ENCODE data around the gene RAMAC.

Gene RAMAC

DNA sequence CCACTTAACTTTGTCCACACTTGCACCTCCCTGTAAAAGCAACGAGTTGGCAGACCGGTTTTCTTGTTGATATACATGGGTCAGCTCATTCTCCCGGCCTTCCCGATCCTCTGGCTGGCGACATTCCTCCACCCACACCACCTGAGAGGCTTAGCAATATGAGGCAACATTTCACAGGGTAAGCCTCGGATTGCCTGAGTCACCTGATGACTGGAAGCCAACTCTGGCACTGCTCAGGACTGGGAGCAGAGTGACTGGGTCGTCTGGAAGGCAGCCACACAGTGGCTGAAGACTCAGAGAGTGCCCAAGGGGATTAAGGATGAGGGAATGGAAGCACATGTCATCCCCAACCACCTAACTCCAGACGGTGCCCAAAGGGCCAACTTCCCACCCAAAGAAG is 43.3 kb upstream of the RAMAC start:
- Histone ChIP-seq H3K4me1 (ENCODE audit: low read length) (0 out of 2 replicates have a peak, but pooled peaks cover 3% of the 10 kb centered on the region), H2AFZ (ENCODE audit: low read depth, low read length) (no peak overlapping the region), H3K9me3 (ENCODE audit: insufficient read depth, low read length) (no peaks in the 10 kb centered on the region), H3K79me2 (ENCODE audit: low read length) (no peaks in the 10 kb centered on the region), H3K36me3 (replicated peaks; ENCODE audit: low read depth, low read length) (no peaks in the 10 kb centered on the region), H3K4me3 (ENCODE audit: low read length) (no peak overlapping the region), H4K20me1 (ENCODE audit: insufficient read depth, low read length) (peaks cover 24% of the 10 kb centered on the region; the same call in 1 of the 2 replicates), H3K9ac (ENCODE audit: low read length) (no peak overlapping the region), H3K4me2 (ENCODE audit: low read length) (no peak overlapping the region), H3K27ac (ENCODE audit: low read length) (no peak overlapping the region), H3K27me3 (ENCODE audit: low read depth, low read length) (0 out of 2 replicates have a peak, but pooled peaks cover 2% of the 10 kb centered on the region)
- no peak for TF ChIP-seq EZH2phosphoT487 (IDR thresholded peaks at IDR 0.05; ENCODE audit: low read depth)
- TF ChIP-seq, protein P1, sequence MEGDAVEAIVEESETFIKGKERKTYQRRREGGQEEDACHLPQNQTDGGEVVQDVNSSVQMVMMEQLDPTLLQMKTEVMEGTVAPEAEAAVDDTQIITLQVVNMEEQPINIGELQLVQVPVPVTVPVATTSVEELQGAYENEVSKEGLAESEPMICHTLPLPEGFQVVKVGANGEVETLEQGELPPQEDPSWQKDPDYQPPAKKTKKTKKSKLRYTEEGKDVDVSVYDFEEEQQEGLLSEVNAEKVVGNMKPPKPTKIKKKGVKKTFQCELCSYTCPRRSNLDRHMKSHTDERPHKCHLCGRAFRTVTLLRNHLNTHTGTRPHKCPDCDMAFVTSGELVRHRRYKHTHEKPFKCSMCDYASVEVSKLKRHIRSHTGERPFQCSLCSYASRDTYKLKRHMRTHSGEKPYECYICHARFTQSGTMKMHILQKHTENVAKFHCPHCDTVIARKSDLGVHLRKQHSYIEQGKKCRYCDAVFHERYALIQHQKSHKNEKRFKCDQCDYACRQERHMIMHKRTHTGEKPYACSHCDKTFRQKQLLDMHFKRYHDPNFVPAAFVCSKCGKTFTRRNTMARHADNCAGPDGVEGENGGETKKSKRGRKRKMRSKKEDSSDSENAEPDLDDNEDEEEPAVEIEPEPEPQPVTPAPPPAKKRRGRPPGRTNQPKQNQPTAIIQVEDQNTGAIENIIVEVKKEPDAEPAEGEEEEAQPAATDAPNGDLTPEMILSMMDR (IDR thresholded peaks at IDR 0.05; ENCODE audit: low read depth, low read length) = no peak

- Histone ChIP-seq H4K20me1 (ENCODE audit: insufficient read depth, low read length) (peaks cover 24% of the 10 kb centered on the region; the same call in 1 of the 2 replicates), H3K4me3 (ENCODE audit: low read length) (no peak overlapping the region), H3K36me3 (replicated peaks; ENCODE audit: low read depth, low read length) (no peaks in the 10 kb centered on the region), H3K4me1 (ENCODE audit: low read length) (0 out of 2 replicates have a peak, but pooled peaks cover 3% of the 10 kb centered on the region), H3K27ac (ENCODE audit: low read length) (no peak overlapping the region), H3K9me3 (ENCODE audit: insufficient read depth, low read length) (no peaks in the 10 kb centered on the region), H3K9ac (ENCODE audit: low read length) (no peak overlapping the region), H3K79me2 (ENCODE audit: low read length) (no peaks in the 10 kb centered on the region), H3K27me3 (ENCODE audit: low read depth, low read length) (0 out of 2 replicates have a peak, but pooled peaks cover 2% of the 10 kb centered on the region), H2AFZ (ENCODE audit: low read depth, low read length) (no peak overlapping the region), H3K4me2 (ENCODE audit: low read length) (no peak overlapping the region)
- TF ChIP-seq, protein P1 (IDR thresholded peaks at IDR 0.05; ENCODE audit: low read depth, low read length) = no peak
- TF ChIP-seq EZH2phosphoT487 (IDR thresholded peaks at IDR 0.05; ENCODE audit: low read depth) = no peak
These were observed 42.8 kb upstream of the RAMAC start for GRCh38 chr15:82943176-82943575.

DNA sequence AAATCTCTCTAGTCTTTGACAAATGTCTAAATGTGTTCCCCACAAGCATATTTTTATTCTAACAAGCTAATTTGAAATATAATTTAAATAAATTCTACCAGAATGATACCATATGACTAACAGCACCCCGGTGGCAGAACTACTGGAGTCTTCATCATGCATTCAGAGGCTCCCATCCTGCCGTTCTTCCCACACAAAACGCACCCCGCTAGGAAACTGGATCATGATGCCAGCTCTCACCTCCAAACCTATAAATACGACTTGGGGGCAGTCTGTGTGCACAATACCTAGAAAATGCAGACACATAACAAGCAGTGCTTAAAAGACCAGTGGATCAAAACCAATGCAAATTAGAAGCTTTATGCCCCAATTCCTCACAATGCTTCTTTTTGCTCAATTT is 42.0 kb upstream of the RAMAC start:
- H3K9me3 ChIP-seq (ENCODE audit: insufficient read depth, low read length) = no peaks in the 10 kb centered on the region
- no peak overlapping the region for H3K27ac ChIP-seq (ENCODE audit: low read length)
- no peak overlapping the region for H3K4me2 ChIP-seq (ENCODE audit: low read length)
- TF ChIP-seq, protein P1 (IDR thresholded peaks at IDR 0.05; ENCODE audit: low read depth, low read length) = no peak
- no peak for TF ChIP-seq EZH2phosphoT487 (IDR thresholded peaks at IDR 0.05; ENCODE audit: low read depth)
- no peak overlapping the region for H2AFZ ChIP-seq (ENCODE audit: low read depth, low read length)
- H3K79me2 ChIP-seq (ENCODE audit: low read length) = no peaks in the 10 kb centered on the region
- no peak overlapping the region for H3K4me3 ChIP-seq (ENCODE audit: low read length)
- H3K9ac ChIP-seq (ENCODE audit: low read length) = no peak overlapping the region
- H3K4me1 ChIP-seq (ENCODE audit: low read length) = 0 out of 2 replicates have a peak, but pooled peaks cover 3% of the 10 kb centered on the region
- peaks cover 19% of the 10 kb centered on the region; the same call in 1 of the 2 replicates for H4K20me1 ChIP-seq (ENCODE audit: insufficient read depth, low read length)
- H3K36me3 ChIP-seq (replicated peaks; ENCODE audit: low read depth, low read length) = no peaks in the 10 kb centered on the region
- H3K27me3 ChIP-seq (ENCODE audit: low read depth, low read length) = peaks cover 7% of the 10 kb centered on the region; the same call in 1 of the 2 replicates

DNA sequence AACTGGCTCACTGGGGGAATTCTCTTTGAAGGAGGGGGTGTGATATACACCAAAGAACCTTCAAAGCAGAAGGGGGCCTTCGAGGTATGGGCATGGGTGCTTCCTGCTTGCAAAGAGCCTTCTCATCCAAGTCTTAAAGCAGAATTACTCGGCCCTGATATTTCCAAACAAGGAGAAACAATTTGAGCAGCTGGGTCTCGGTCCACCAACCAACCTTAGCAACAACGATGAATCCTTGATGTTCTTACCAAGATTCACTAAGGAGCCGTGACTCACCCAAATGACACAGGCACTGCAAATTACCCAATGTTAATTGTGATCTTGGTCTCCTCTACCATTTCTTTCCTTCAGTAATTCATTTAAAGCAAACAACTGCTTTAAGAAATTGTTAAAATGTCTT is 41.2 kb upstream of the RAMAC start:
- H3K4me1 ChIP-seq (ENCODE audit: low read length) = peaks cover 6% of the 10 kb centered on the region
- no peak overlapping the region for H3K9ac ChIP-seq (ENCODE audit: low read length)
- H3K9me3 ChIP-seq (ENCODE audit: insufficient read depth, low read length) = no peaks in the 10 kb centered on the region
- peaks cover 21% of the 10 kb centered on the region for H4K20me1 ChIP-seq (ENCODE audit: insufficient read depth, low read length)
- no peak overlapping the region for H2AFZ ChIP-seq (ENCODE audit: low read depth, low read length)
- H3K79me2 ChIP-seq (ENCODE audit: low read length) = peaks cover 1% of the 10 kb centered on the region; the same call in 1 of the 2 replicates
- no peak overlapping the region for H3K4me2 ChIP-seq (ENCODE audit: low read length)
- no peaks in the 10 kb centered on the region for H3K36me3 ChIP-seq (replicated peaks; ENCODE audit: low read depth, low read length)
- H3K27me3 ChIP-seq (ENCODE audit: low read depth, low read length) = peaks cover 15% of the 10 kb centered on the region
- H3K4me3 ChIP-seq (ENCODE audit: low read length) = no peak overlapping the region
- no peak overlapping the region for H3K27ac ChIP-seq (ENCODE audit: low read length)
- TF ChIP-seq EZH2phosphoT487 (IDR thresholded peaks at IDR 0.05; ENCODE audit: low read depth) = no peak
- TF ChIP-seq, protein P1 (IDR thresholded peaks at IDR 0.05; ENCODE audit: low read depth, low read length) = no peak
